WTC11 (cell line): ENCODE data around the gene PDE6G. TPM values are rescaled to one million over a fixed set of nuclear protein-coding genes. Genes with fewer than 3 reads are reported as not detected.

Source experiments
- ATAC-seq: fragments of 200-7000 bp; cut with Tn5 transposase; 2 replicates; pipeline ENCODE4 v1.10.0; 2021; ENCODE audit warnings: mild to moderate bottlenecking, moderate library complexity
- CTCF ChIA-PET: fragments of 300-600 bp; sonication (Branson Sonifier 250); formaldehyde crosslinking; loops from one replicate; lab custom pipeline; 2021; ENCODE audit warnings: antibody characterized with exemption; lab: Charles Lee
- POLR2A ChIA-PET: fragments of 350-600 bp; sonication (Branson Sonifier 250); formaldehyde crosslinking; loops from one replicate; lab custom pipeline; 2021; ENCODE audit warnings: antibody characterized with exemption; lab: Charles Lee
- DNase-seq: peaks from one replicate; pipeline ENCODE4 v3.0.0; 2021; ENCODE audit warnings: low spot score
- H3K27ac Mint-ChIP-seq: 2 replicates; pipeline ENCODE4 v1.8.0; 2021; ENCODE audit warnings: mixed read lengths
- H3K27me3 Mint-ChIP-seq: 2 replicates; pipeline ENCODE4 v1.8.0; 2021; ENCODE audit warnings: low read depth, mild to moderate bottlenecking, moderate library complexity, mixed read lengths
- H3K36me3 Mint-ChIP-seq: 2 replicates; pipeline ENCODE4 v1.8.0; 2021; ENCODE audit warnings: mixed read lengths
- H3K4me1 Mint-ChIP-seq: 2 replicates; pipeline ENCODE4 v1.8.0; 2022; ENCODE audit warnings: mixed read lengths
- H3K4me3 Mint-ChIP-seq: 2 replicates; pipeline ENCODE4 v1.8.0; 2021; ENCODE audit warnings: mild to moderate bottlenecking, moderate library complexity, mixed read lengths
- H3K9me3 Mint-ChIP-seq: 2 replicates; pipeline ENCODE4 v1.8.0; 2021; ENCODE audit warnings: mixed read lengths
- AFF4 ChIP-seq: sonication (generic); formaldehyde crosslinking; IDR thresholded peaks from 2 replicates; pipeline ENCODE4 v1.8.1; 2023; ENCODE audit warnings: mild to moderate bottlenecking, missing genetic modification reagents, borderline replicate concordance
- AR ChIP-seq: fragments of 250-450 bp; sonication (Bioruptor Pico); IDR thresholded peaks from 2 replicates; pipeline ENCODE4 v1.9.0; 2021; ENCODE audit warnings: mild to moderate bottlenecking
- CREB1 ChIP-seq: sonication (generic); formaldehyde crosslinking; IDR thresholded peaks from 2 replicates; pipeline ENCODE4 v1.8.0; 2023; ENCODE audit warnings: mild to moderate bottlenecking, missing genetic modification reagents
- CTCF ChIP-seq: fragments of 200-600 bp; IDR thresholded peaks from 2 replicates; pipeline ENCODE4 v1.8.0; 2022; ENCODE audit warnings: antibody characterized with exemption
- E2F5 ChIP-seq: sonication (generic); formaldehyde crosslinking; IDR thresholded peaks from 2 replicates; pipeline ENCODE4 v1.8.1; 2022; ENCODE audit warnings: mild to moderate bottlenecking, moderate library complexity, missing genetic modification reagents
- ETV6 ChIP-seq: sonication (generic); formaldehyde crosslinking; IDR thresholded peaks from 2 replicates; pipeline ENCODE4 v1.8.1; 2022; ENCODE audit warnings: mild to moderate bottlenecking, missing genetic modification reagents
- HMGXB4 ChIP-seq: sonication (generic); formaldehyde crosslinking; IDR thresholded peaks from 2 replicates; pipeline ENCODE4 v1.8.1; 2023; ENCODE audit warnings: mild to moderate bottlenecking, moderate library complexity, missing genetic modification reagents
- IRF2 ChIP-seq: sonication (generic); formaldehyde crosslinking; IDR thresholded peaks from 2 replicates; pipeline ENCODE4 v1.8.0; 2022; ENCODE audit warnings: low read depth, missing genetic modification reagents, borderline replicate concordance
- MLX ChIP-seq: sonication (generic); formaldehyde crosslinking; IDR thresholded peaks from 2 replicates; pipeline ENCODE4 v1.8.1; 2023; ENCODE audit warnings: mild to moderate bottlenecking, missing genetic modification reagents, moderate library complexity
- MYBL2 ChIP-seq: sonication (generic); formaldehyde crosslinking; IDR thresholded peaks from 2 replicates; pipeline ENCODE4 v1.8.1; 2023; ENCODE audit warnings: mild to moderate bottlenecking, moderate library complexity, missing genetic modification reagents
- NFE2L1 ChIP-seq: sonication (generic); formaldehyde crosslinking; IDR thresholded peaks from 2 replicates; pipeline ENCODE4 v1.8.1; 2023; ENCODE audit warnings: missing genetic modification reagents
- NR2C2 ChIP-seq: sonication (generic); formaldehyde crosslinking; IDR thresholded peaks from 2 replicates; pipeline ENCODE4 v1.8.0; 2022; ENCODE audit warnings: mild to moderate bottlenecking, missing genetic modification reagents
- PRDM15 ChIP-seq: sonication (generic); formaldehyde crosslinking; IDR thresholded peaks from 2 replicates; pipeline ENCODE4 v1.8.0; 2022; ENCODE audit warnings: missing genetic modification reagents
- STAT6 ChIP-seq: sonication (generic); formaldehyde crosslinking; conservative IDR thresholded peaks from 2 replicates; pipeline ENCODE4 v1.8.1; 2023; ENCODE audit warnings: mild to moderate bottlenecking, low read depth, missing genetic modification reagents, moderate library complexity
- TP53 ChIP-seq: sonication (generic); formaldehyde crosslinking; IDR thresholded peaks from 2 replicates; pipeline ENCODE4 v1.8.1; 2023; ENCODE audit warnings: mild to moderate bottlenecking, missing genetic modification reagents
- ZNF121 ChIP-seq: sonication (generic); formaldehyde crosslinking; IDR thresholded peaks from 2 replicates; pipeline ENCODE4 v1.8.0; 2023; ENCODE audit warnings: missing genetic modification reagents
- ZNF219 ChIP-seq: sonication (generic); formaldehyde crosslinking; IDR thresholded peaks from 2 replicates; pipeline ENCODE4 v1.8.0; 2023; ENCODE audit warnings: missing genetic modification reagents, mild to moderate bottlenecking, borderline replicate concordance
- ZNF232 ChIP-seq: sonication (generic); formaldehyde crosslinking; IDR thresholded peaks from 2 replicates; pipeline ENCODE4 v1.8.0; 2022; ENCODE audit warnings: mild to moderate bottlenecking, missing genetic modification reagents
- total RNA-seq: library from RNA; stranded (reverse); gene quantifications from 3 replicates; pipeline ENCODE4 v1.2.3, GENCODE V29; 2021

Gene PDE6G
- total RNA-seq, 1 experiment from 2014 or later = 4.4 TPM

GRCh38 chr17:81655378-81656117 is 794 bp downstream of the PDE6G start:
- no peaks in the 10 kb centered on the region for H3K9me3 Mint-ChIP-seq
- peaks cover 2% of the 10 kb centered on the region; the same call in 1 of the 2 replicates for H3K27me3 Mint-ChIP-seq
- ChIA-PET CTCF (no interaction called here), POLR2A (no interaction called here)
- DNase-seq (no peak), ATAC-seq (no peak)
- H3K36me3 Mint-ChIP-seq = no peaks in the 10 kb centered on the region
- TF ChIP-seq CREB1 (CRISPR knock-in tag) = no peak
- no peak for TF ChIP-seq HMGXB4 (CRISPR knock-in tag)
- TF ChIP-seq NR2C2 = no peak
- no peak for TF ChIP-seq ETV6
- no peak for TF ChIP-seq CTCF
- TF ChIP-seq ZNF121 (CRISPR knock-in tag) = no peak
- TF ChIP-seq IRF2 (CRISPR knock-in tag) = no peak
- no peak for TF ChIP-seq AR (CRISPR knock-in tag)
- no peak for TF ChIP-seq NFE2L1 (CRISPR knock-in tag)
- TF ChIP-seq ZNF232 = no peak
- TF ChIP-seq MLX (CRISPR knock-in tag) = no peak
- no peak for TF ChIP-seq TP53 (CRISPR knock-in tag)
- TF ChIP-seq PRDM15 (CRISPR knock-in tag) = no peak
- no peak for TF ChIP-seq MYBL2 (CRISPR knock-in tag)
- no peak for TF ChIP-seq STAT6 (CRISPR knock-in tag)
- no peak for TF ChIP-seq E2F5 (CRISPR knock-in tag)
- no peak for TF ChIP-seq AFF4
- no peak for TF ChIP-seq ZNF219 (CRISPR knock-in tag)
- H3K27ac Mint-ChIP-seq = no peak overlapping the region
- no peak overlapping the region for H3K4me3 Mint-ChIP-seq
- peaks cover 17% of the 10 kb centered on the region for H3K4me1 Mint-ChIP-seq
